GM12891 (cell line): ENCODE data around the gene INPP5F.

Experiments
- PAX5 ChIP-seq: IDR thresholded peaks from 2 replicates; pipeline ENCODE4 v1.6.1; 2011; ENCODE audit warnings: low read length, moderate library complexity, mild to moderate bottlenecking; ENCODE audit not compliant: insufficient read depth, severe bottlenecking
- POLR2A ChIP-seq: IDR thresholded peaks from 2 replicates; pipeline ENCODE4 v1.6.1; 2011; ENCODE audit warnings: low read depth, low read length, control low read depth
- POLR2AphosphoS5 ChIP-seq: IDR thresholded peaks from 2 replicates; pipeline ENCODE4 v1.6.1; 2011; ENCODE audit warnings: low read depth, low read length, control low read depth
- SPI1 ChIP-seq: IDR thresholded peaks from 2 replicates; pipeline ENCODE4 v1.6.1; 2011; ENCODE audit warnings: low read depth, low read length, control low read depth
- TAF1 ChIP-seq: IDR thresholded peaks from 2 replicates; pipeline ENCODE4 v1.6.1; 2011; ENCODE audit warnings: low read depth, low read length, control low read depth

DNA sequence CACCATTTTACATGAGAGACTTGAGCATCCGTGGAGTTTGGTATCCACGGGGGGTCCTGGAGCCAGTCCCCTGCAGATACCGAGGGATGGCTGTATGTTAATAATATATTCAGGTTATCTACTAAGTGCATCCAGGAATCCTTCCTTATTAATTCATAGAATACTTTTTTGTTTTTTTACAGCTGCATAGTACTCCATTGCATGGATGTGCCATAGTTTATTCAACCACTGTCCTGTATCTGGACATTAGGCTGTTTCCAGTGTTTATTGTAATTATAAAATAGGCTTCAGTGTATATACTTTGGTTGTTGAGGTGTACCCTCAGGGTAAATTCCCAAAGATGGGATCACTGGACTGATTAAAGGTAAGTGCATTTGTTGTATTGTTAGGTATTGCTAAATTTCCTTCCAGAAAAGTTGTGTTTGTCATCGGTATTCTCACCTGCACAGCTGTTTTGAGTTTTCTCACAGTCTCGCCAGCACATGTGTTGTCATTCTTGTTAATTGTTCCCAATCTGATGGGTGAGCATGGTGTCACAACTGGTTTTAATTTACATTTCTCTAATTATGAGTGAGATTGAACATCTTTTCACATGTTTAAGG lies 55.1 kb downstream of the INPP5F start:
- TF ChIP-seq POLR2A (no peak), TAF1 (no peak), PAX5 (no peak), POLR2AphosphoS5 (no peak), SPI1 (no peak)
